HG02759 (cell line): ENCODE measurements around the gene WDR26.
"Not testable (repeated sequence)": the region's sequence is repeated elsewhere in the genome, so short reads cannot be mapped to it uniquely, and the experiment has no call there.

Source experiments
- ATAC-seq: cut with Tn5 transposase; IDR thresholded peaks from one replicate; pipeline ENCODE4 v1.9.1; 2021; ENCODE audit warnings: mild to moderate bottlenecking, moderate library complexity; ENCODE audit not compliant: unreplicated experiment

The WDR26 gene

DNA sequence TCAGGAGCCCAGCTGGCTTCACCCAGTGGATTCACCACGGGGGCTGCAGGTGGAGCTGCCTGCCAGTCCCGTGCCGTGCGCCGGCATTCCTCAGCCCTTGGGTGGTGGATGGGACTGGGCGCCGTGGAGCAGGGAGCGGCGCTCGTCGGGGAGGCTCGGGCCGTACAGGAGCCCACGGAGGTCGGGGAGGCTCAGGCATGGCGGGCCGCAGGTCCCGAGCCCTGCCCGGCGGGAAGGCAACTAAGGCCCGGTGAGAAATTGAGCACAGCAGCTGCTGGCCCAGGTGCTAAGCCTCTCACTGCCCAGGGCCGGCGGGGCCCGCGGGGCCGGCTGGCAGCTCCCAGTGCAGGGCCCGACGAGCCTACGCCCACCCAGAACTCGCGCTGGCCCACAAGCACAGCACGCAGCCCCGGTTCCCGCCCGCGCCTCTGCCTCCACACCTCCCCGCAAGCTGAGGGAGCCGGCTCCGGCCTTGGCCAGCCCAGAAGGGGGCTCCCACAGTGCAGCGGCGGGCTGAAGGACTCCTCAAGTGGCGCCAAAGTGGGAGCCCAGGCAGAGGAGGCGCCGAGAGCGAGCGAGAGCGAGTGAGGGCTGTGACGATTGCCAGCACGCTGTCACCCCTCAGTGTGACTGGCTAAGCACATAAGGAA, 82.0 kb downstream of the WDR26 start:
- not testable (repeated sequence) for ATAC-seq

DNA sequence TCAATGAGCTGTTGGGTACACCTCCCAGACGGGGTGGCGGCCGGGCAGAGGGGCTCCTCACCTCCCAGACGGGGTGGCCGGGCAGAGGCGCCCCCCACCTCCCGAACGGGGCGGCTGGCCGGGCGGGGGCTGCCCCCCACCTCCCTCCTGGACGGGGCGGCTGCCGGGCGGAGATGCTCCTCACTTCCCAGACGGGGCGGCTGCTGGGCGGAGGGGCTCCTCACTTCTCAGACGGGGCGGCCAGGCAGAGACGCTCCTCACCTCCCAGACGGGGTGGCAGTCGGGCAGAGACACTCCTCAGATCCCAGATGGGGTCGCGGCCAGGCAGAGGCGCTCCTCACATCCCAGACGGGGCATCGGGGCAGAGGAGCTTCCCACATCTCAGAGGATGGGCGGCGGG, 84.9 kb downstream of the WDR26 start:
- ATAC-seq = not testable (repeated sequence)

DNA sequence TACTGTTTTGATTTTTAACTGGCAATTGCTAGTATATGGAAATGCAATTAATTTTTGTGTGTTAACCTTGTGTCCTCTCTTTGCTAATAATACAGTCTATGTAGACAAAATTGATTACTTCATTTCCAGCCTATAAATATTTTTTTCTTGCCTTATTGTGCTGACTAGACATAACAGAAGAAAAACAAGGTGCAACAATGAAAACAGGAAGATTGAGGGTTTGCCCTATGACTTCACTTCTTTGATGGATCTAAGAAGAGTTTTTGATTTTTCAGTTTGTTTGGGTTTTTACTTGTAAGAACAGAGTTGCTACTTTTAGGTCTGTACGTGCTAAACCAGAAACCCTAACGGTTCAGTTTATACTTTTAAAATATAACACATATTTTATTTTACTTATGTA, 86.5 kb downstream of the WDR26 start:
- no peak for ATAC-seq

GRCh38 chr1:224343679-224344078, 90.9 kb downstream of the WDR26 start:
- no peak for ATAC-seq

DNA sequence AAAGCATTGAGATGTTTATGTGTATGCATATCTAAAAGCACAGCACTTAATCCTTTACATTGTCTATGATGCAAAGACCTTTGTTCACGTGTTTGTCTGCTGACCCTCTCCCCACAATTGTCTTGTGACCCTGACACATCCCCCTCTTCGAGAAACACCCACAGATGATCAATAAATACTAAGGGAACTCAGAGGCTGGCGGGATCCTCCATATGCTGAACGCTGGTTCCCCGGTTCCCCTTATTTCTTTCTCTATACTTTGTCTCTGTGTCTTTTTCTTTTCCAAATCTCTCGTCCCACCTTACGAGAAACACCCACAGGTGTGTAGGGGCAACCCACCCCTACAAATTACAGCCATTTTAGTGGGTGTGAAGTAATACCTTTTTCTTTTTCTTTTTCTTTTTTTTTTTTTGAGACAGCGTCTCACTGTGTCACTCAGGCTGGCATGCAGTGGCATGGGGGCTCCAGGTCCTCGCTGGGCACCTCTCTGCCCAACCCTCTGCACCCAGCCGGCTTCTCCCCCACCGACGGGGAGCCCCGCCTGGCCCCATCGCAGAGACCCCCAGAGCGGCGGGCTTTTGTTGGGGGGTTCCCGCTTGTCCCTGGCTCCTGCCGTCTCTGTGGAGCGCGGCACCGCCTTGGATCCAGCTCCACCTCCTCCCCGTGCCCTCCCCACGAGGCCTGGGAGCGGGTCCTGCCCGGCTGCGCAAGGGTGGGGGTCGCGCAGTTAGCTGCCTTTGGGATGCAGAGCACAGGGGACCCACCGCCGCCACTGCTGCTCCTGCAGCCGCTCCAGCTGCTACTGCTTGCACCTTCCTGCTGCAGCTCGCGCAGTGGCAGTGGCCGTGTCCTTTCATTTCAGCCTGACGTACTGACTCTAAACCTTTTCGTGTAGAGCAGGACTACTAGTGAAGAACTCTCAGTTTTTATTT, 93.9 kb downstream of the WDR26 start:
- peak; percentile 59 for ATAC-seq

- no peak for ATAC-seq
Observed at GRCh38 chr1:224339442-224340033, 95.1 kb downstream of the WDR26 start.

DNA sequence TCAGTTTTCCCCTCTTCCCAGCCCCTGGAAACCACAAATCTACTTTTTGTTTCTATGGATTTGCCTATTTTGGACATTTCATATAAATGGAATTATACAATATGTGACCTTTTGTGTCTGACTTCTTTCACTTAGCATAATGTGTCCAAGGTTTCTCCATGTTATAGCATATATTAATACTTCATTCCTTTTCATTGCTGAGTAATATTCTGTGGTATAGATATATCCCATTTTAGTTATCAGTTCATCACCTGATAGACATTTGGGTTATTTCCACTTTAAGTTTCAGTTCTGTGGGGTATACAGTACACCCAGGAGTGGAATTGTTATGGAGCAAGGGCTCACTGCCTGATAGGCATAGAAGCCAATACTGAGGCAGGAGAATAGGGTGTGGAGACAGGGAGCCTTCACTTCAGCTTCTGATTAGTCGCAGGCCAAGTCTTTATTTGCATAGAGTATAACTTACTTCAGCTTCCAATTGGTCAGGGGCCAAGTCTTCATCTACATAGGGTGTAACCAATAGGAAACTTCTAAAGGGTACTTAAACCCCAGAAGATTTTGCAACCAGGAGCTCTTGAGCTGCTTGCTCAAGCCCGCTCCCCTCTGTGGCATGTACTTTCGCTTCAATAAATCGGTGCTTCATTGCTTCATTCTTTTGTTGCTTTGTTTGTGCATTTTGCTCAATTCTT, 96.3 kb downstream of the WDR26 start:
- no peak for ATAC-seq
